ENCODE measurements around the gene HECTD4.

HECTD4 gene

GRCh38 chr12:112172556-112173324 is 209.5 kb downstream of the HECTD4 start:
- no peak overlapping the region for H3K9ac ChIP-seq (ENCODE audit: low read depth, low read length, poor library complexity, severe bottlenecking)
- TF ChIP-seq EZH2phosphoT487 (IDR thresholded peaks at IDR 0.05; ENCODE audit: borderline replicate concordance) (no peak), CTCF (conservative IDR thresholded peaks at IDR 0.05; ENCODE audit: low read length) (no peak)
- no peaks in the 10 kb centered on the region for H3K9me3 ChIP-seq (ENCODE audit: insufficient read depth, low read depth, low read length)
- H3K4me1 ChIP-seq (ENCODE audit: insufficient read depth, low read length, poor library complexity, severe bottlenecking) = no peaks in the 10 kb centered on the region
- no peaks in the 10 kb centered on the region for H3K27me3 ChIP-seq (ENCODE audit: insufficient read depth, low read length, poor library complexity, severe bottlenecking)
- peaks cover 37% of the 10 kb centered on the region; the same call in 1 of the 2 replicates for H3K36me3 ChIP-seq (ENCODE audit: insufficient read depth, low read length)
- no peak overlapping the region for H3K4me3 ChIP-seq (ENCODE audit: low read length, poor library complexity, severe bottlenecking)
- no peaks in the 10 kb centered on the region for H3K9me2 ChIP-seq (replicated peaks; ENCODE audit: low read depth, low read length)
- H3K79me2 ChIP-seq (ENCODE audit: insufficient read depth, low read length) = no peaks in the 10 kb centered on the region
- no peaks in the 10 kb centered on the region for H4K20me1 ChIP-seq (ENCODE audit: insufficient read depth, low read length, poor library complexity, severe bottlenecking)
- H3F3A ChIP-seq (ENCODE audit: low read depth) = no peaks in the 10 kb centered on the region
- no peak overlapping the region for H3K4me2 ChIP-seq (ENCODE audit: low read depth, low read length, poor library complexity, severe bottlenecking)
- H2AFZ ChIP-seq (ENCODE audit: low read length) = no peak overlapping the region

- Histone ChIP-seq H3K4me2 (ENCODE audit: low read depth, low read length, poor library complexity, severe bottlenecking) (no peak overlapping the region), H3K36me3 (ENCODE audit: insufficient read depth, low read length) (peaks cover 31% of the 10 kb centered on the region; the same call in 1 of the 2 replicates), H2AFZ (ENCODE audit: low read length) (no peak overlapping the region), H3K27me3 (ENCODE audit: insufficient read depth, low read length, poor library complexity, severe bottlenecking) (no peaks in the 10 kb centered on the region), H4K20me1 (ENCODE audit: insufficient read depth, low read length, poor library complexity, severe bottlenecking) (no peaks in the 10 kb centered on the region), H3K9me3 (ENCODE audit: insufficient read depth, low read depth, low read length) (no peaks in the 10 kb centered on the region), H3K9me2 (replicated peaks; ENCODE audit: low read depth, low read length) (no peaks in the 10 kb centered on the region), H3K79me2 (ENCODE audit: insufficient read depth, low read length) (no peaks in the 10 kb centered on the region), H3F3A (ENCODE audit: low read depth) (no peaks in the 10 kb centered on the region), H3K9ac (ENCODE audit: low read depth, low read length, poor library complexity, severe bottlenecking) (no peak overlapping the region), H3K4me1 (ENCODE audit: insufficient read depth, low read length, poor library complexity, severe bottlenecking) (no peaks in the 10 kb centered on the region), H3K4me3 (ENCODE audit: low read length, poor library complexity, severe bottlenecking) (no peak overlapping the region)
- TF ChIP-seq CTCF (conservative IDR thresholded peaks at IDR 0.05; ENCODE audit: low read length) = no peak
- TF ChIP-seq EZH2phosphoT487 (IDR thresholded peaks at IDR 0.05; ENCODE audit: borderline replicate concordance) = no peak
These were observed 211.1 kb downstream of the HECTD4 start for GRCh38 chr12:112170971-112171596.

GRCh38 chr12:112170376-112170775 is 211.9 kb downstream of the HECTD4 start:
- H3K4me2 ChIP-seq (ENCODE audit: low read depth, low read length, poor library complexity, severe bottlenecking) = no peak overlapping the region
- H3K9me3 ChIP-seq (ENCODE audit: insufficient read depth, low read depth, low read length) = no peaks in the 10 kb centered on the region
- H3K9me2 ChIP-seq (replicated peaks; ENCODE audit: low read depth, low read length) = no peaks in the 10 kb centered on the region
- no peaks in the 10 kb centered on the region for H3F3A ChIP-seq (ENCODE audit: low read depth)
- H3K27me3 ChIP-seq (ENCODE audit: insufficient read depth, low read length, poor library complexity, severe bottlenecking) = no peaks in the 10 kb centered on the region
- peaks cover 24% of the 10 kb centered on the region; the same call in 1 of the 2 replicates for H3K36me3 ChIP-seq (ENCODE audit: insufficient read depth, low read length)
- TF ChIP-seq EZH2phosphoT487 (IDR thresholded peaks at IDR 0.05; ENCODE audit: borderline replicate concordance) = no peak
- TF ChIP-seq CTCF (conservative IDR thresholded peaks at IDR 0.05; ENCODE audit: low read length) = peak; percentile 68
- no peak overlapping the region for H3K9ac ChIP-seq (ENCODE audit: low read depth, low read length, poor library complexity, severe bottlenecking)
- H2AFZ ChIP-seq (ENCODE audit: low read length) = no peak overlapping the region
- H3K79me2 ChIP-seq (ENCODE audit: insufficient read depth, low read length) = no peaks in the 10 kb centered on the region
- no peaks in the 10 kb centered on the region for H3K4me1 ChIP-seq (ENCODE audit: insufficient read depth, low read length, poor library complexity, severe bottlenecking)
- no peak overlapping the region for H3K4me3 ChIP-seq (ENCODE audit: low read length, poor library complexity, severe bottlenecking)
- no peaks in the 10 kb centered on the region for H4K20me1 ChIP-seq (ENCODE audit: insufficient read depth, low read length, poor library complexity, severe bottlenecking)

Measured in Loucy (cell line).